SH-SY5Y (cell line): ENCODE data around the gene VPS13D.

ENCODE experiments used
- GATA2 ChIP-seq: IDR thresholded peaks from 2 replicates; pipeline ENCODE4 v1.6.1; 2011; ENCODE audit warnings: mild to moderate bottlenecking, low read depth, low read length
- GATA3 ChIP-seq: IDR thresholded peaks from 2 replicates; pipeline ENCODE4 v1.6.1; 2011; ENCODE audit warnings: low read depth, mild to moderate bottlenecking, low read length, moderate library complexity

Gene VPS13D

DNA sequence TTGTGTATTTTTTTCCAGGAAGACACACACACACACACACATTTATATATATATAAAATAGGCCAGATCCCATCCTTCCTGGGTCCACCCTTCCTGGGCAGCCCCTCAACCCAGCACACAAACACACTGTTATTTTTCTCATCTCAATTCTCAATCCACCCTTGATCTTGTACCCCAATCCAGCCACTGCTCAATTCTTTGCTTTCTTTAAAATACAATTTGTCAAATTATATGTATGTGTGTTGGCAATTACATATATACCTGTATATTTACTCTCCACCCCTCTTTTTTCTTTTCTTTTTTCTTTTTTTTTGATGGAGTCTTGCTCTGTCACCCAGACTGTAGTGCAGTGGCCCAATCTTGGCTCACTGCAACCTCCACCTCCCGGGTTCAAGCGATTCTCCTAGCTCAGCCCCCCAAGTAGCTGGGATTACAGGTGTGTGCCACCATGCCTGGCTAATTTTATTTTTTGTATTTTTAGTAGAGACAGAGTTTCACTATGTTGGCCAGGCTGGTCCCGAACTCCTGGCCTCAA, 299.9 kb downstream of the VPS13D start:
- TF ChIP-seq GATA2 (no peak), GATA3 (no peak)

DNA sequence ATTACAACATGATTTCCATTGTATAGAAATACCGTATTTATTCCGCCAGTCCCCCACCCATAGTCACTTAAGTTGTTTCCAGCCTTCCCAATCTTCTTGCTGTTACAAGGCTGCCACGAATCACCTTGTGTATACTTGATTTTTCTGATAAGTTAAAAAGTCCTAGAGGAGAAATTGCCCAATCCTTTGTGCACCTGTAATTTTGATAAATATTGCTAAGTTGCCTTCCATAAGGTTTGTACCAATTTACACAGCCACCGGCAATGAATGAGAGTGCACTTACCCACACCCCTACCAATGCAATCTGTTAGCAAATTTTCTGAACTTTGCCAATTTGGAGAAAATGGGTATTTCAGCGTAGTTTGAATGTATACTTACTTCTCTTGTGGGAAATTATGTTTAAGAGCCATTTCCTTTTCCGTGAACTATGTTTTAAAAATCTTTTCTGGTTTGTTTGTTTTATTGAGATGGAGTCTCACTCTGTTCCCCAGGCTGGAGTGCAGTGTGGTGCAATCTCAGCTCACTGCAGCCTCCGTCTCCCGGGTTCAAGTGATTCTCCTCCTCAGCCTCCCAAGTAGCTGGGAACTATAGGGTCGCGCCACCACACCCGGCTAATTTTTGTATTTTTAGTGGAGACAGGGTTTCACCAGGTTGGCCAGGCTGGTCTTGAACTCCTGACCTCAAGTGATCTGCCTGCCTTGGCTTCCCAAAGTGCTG, 300.8 kb downstream of the VPS13D start:
- no peak for TF ChIP-seq GATA2
- TF ChIP-seq GATA3, result no peak

DNA sequence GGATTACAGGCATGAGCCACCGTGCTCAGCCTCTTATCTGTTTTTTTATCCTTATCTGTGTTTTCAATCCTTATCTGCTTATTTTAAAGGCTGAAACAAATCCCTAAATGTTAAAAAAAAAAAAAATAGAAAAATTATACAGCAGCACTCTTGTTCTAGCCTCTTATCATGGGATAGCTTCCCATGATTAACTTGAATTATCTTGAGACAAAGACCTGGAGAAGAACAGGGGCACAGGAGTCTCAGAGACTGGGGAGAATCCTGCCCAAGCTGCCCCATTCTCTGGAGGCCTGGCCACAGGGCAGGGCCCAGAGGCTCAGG, 301.3 kb downstream of the VPS13D start:
- TF ChIP-seq GATA3, result no peak
- no peak for TF ChIP-seq GATA2

DNA sequence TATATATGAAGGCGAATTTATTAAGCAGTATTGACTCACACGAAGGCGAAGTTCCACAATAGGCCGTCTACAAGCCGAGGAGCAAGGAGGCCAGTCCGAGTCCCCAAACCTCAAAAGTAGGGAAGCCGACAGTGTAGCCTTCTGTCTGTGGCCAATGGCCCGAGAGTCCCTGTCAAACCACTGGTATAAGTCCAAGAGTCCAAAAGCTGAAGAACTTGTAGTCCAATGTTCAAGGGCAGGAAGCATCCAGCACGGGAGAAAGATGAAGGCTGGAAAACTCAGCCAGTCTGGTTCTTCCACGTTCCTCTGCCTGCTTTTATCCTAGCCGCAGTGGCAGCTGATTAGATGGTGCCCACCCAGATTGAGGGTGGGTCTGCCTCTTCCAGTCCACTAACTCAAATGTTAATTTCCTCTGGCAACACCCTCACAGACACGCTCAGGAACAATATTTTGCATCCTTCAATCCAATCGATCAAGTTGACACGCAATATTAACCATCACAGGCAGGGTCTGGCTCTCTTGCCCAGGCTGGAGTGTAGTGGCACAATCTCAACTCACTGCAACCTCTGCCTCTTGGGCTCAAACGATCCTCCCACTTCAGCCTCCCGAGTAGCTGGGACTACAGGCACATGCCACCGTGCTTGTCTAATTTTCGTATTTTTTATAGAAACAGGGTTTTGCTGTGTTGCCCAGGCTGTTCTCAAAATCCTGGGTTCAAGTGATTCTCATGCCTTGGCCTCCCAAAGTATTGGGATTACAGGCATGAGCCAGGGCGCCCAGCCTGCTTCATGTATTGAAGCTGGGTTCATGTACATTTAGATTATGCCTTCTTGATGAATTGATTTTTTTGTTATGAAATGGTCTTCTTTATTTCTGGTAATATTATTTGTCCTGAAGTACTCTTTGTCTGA, 302.8 kb downstream of the VPS13D start:
- TF ChIP-seq GATA2 (no peak), GATA3 (no peak)

DNA sequence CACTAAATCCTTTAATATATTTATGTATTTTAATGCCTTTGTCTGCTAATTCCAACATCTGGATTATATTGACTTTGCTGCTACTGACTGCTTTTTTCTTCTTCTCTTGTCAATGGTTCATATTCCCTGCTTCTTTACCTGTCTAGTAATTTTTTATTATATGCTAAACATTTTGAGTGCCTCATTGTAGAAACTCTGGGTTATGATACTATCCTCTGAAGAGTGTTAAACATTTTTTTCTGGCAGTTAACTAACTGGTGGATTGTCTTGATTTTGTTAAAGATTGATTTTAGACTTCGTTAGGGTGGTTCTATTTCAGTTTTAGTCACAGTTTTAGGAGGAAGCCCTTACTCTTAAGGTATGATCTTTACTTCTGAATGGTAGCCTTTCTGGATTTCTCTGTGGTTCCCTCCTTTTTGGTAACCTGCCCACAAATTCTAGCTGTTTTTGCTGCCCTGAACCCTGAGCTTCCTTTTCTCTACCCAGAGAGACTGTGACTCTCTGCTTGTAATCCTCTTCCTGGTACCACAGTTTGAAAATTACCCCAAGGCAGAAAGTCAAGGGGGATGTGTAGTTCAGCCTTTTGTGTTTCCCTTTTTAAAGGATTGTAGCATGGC, 306.3 kb downstream of the VPS13D start:
- TF ChIP-seq GATA3 (no peak), GATA2 (no peak)

DNA sequence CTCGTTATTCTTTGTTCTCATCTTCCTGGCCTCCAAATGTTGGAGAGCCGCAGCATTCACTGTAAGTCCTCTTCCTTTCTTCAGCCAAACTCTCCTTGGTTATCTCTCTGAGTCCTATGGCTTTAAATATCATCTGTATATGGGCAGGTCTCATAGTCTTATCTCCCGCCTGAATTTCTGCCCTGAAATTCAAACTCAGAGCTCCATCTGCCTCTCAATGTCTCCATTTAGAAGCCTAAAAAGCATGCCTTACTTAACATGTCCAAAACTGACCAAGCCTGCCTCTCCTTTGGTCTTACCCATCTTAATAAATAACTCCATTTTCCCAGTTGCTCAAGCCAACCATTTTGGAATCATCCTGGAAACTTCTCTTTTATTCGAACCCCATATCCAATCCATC, 307.5 kb downstream of the VPS13D start:
- TF ChIP-seq GATA3 (no peak), GATA2 (no peak)

DNA sequence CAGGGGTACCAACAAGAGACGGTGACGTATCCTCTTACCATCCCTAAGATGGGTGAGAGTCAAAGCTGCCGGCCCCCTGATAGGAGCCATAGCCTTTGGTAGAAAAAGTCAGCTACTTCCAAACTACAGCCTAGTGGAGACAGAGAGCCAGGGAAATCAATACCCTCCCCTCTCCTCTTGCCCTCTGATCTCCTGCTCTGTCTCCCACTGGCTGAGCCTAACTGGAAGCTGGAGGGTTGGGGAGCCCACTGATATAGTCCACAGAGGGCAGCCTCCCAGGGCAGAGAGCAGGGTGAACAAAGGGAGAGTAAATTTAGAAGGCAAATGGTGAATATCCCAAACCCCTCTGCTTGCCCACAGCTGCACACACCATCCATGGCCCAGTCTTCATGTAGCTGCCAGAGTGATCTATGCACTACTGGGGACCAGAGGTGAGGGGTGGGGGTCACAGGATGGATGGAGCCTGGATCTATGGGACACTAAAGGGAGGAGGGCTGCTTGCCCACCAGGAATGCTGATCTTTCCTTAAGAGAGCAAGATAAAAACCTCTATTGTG, 308.2 kb downstream of the VPS13D start:
- TF ChIP-seq GATA2 (no peak), GATA3 (no peak)

DNA sequence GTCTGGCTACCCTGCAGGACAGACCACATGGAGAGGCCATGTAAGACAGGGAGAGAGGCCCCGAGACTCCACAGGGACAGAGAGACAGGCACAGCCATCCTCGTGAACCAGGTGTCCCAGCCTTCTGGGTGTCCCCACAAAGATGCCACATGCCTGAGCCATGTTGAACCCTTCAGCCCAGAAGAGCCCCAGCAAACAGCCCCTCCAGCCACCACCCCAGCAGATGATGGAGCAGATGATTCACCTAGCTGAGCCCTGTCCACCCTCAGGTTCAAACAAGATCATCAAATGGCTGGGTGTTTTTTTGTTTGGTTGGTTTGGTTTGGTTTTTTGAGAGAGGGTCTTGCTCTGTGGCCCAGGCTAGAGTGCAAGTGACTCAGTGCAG, 309.5 kb downstream of the VPS13D start:
- no peak for TF ChIP-seq GATA3

DNA sequence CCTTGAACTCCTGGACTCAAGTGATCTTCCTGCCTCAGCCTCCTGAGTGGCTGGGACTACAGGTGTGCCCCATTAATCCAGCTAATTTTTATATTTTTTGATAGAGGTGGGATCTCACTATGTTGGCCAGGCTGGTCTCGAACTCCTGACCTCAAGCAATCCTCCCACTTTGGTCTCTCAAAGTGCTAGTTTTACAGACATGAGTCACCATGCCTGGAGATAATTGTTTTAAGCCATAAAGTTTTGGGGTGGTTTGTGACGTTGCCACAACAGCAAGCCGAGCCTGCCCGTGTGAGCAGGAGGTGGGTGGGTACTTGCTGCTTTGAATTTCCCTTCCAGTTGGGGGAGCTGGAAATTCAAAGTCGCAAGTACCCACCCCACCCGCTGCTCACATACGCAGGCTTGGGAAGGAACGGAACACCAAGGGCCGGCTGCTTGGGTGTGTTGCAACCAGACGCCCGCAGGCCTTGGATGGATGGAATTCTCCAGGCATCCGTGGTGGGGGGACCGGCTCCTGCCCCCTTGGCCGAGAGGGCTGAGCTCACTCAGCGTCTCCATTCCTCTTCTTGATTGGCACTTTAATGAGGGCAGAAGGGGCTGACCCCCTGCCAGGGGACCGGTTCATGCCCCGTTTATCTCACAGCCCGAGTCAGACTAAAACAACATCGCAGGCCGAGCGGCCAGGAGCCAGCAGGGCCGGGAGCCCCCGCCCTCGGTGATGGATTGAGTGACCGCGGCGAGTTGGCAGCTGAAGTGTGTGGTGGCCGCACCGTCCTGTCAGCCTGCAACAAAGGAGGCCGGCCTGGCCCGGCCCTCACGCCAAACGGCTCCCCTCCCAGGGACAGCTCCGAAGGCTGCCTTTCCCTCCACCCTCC, 310.1 kb downstream of the VPS13D start:
- TF ChIP-seq GATA3, result no peak
- TF ChIP-seq GATA2, result no peak

DNA sequence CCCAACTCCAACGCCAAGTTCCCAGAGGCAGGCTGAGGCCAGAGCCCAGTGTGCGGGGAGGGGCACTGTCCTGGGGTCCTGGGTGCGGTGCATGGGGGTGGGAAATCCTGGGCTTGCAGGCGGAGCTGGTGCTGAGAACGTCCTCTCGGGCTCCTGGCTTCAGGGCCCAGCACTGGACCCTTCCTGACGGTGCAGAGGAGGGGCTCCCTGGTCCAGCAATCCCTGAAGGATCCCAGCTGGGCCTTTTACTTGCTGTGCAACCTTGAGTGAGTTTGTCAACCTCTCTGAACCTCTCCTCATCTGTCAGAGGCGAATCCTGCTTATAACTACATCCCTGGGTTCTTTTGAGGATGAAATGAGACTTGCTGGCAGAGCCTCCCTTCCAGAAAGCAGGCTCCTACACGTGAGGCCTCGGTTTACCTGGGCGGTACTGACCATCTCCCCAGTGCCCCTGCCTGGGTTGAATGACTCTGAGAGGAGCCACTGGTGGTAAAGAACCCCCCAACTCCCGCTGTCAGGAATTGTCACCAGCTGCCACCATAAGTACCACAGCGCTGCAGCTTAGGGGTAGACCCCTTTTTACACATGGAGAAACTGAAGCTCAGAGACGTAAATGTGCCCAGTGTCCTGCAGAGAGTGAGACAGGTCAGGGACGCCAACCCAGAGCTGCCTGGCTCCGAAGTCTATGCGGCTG, 310.9 kb downstream of the VPS13D start:
- TF ChIP-seq GATA3, result no peak
- TF ChIP-seq GATA2, result no peak

DNA sequence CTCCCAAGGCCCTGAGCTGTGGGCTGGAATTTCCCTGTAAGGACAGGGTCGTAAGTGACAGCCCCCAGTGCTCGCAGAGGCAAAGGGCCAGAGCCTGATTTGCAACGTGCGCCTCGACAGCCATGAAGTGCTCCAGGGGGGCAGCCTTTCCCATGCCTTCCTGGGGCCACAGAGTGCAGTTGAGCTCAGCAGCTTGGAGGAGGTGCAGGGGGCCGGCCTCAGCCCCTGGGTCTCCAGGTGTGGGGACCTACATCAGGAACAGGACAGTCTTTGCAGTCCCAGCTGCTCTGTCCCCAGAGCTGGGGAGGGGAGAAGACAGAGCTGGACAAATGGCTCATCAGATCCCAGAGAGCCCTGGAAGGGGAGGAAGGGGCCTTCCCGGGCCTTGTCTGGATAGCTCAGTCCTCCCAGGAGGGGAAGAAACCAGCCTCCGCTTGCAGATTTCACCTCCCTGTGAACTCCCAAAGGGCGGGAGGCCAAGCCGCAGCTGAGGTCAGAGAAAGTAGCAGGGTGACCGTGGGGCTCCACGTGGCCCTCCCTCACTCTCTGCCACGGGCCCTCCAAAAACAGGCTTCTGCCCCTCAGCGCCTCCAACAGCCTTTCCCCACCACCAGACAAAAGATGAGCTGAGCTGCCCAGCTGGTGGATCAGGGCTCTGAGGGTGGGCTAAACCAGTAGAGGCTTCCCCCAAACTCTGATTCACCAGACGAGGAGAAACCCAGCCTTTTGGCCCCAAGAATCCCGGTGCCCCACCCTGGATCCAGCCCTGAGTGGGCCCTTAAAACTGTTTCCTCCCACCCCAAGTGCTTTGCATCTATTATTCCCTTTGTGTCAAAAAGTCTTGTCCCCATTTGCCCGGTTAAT, 311.7 kb downstream of the VPS13D start:
- no peak for TF ChIP-seq GATA3
- TF ChIP-seq GATA2, result no peak

DNA sequence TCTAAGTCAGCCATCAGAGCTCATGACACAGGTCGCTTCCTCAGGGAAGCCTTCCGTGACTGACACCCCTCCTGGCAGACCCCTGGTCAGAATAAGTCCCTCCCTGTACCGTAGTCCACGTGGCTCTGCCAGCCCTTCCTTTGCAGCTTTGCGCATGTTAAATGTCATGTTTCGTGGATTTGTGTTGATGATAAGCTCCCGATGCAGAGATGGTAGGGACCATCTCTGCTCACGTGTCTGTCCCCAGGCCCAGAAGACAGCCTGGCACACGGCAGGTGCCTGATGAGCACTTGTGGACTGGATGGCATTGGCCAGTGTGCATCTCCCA, 312.3 kb downstream of the VPS13D start:
- TF ChIP-seq GATA2 (no peak), GATA3 (no peak)
